Caki2 (cell line): Measurements from ENCODE around the gene RFX2. TPM values are rescaled to one million over a fixed set of nuclear protein-coding genes. Genes with fewer than 3 reads are reported as not detected.
A peak's percentile ranks its signal among the peaks of the same experiment; 100 is the strongest.
"Not testable (repeated sequence)": the region's sequence is repeated elsewhere in the genome, so short reads cannot be mapped to it uniquely, and the experiment has no call there.

Experiments
- DNase-seq: peaks from one replicate; pipeline ENCODE4 v3.0.0-alpha.2; 2015; ENCODE audit warnings: low read depth
- in situ Hi-C: cut with HindIII; loops from 2 replicates; pipeline ENCODE4 v1.10.0; 2016; ENCODE audit warnings: low sequenced_read_pairs, low pct_unique_long_range_greater_than_20kb, mixed read lengths
- total RNA-seq: library from RNA; depleted of rRNA; stranded (reverse); fragments of >200 nt; shearing (Covaris generic); gene quantifications from 2 replicates; pipeline ENCODE4 v1.2.3, GENCODE V29; 2014; ENCODE audit warnings: low replicate concordance

The RFX2 gene
- total RNA-seq, 1 experiment from 2014 or later = 2.0 TPM

GRCh38 chr19:6108721-6109633 lies 1.3 kb downstream of the RFX2 start:
- DNase-seq = no peak
- in situ Hi-C loops = no loop called here

- in situ Hi-C loops, DNase-seq: not testable (repeated sequence)
Observed at GRCh38 chr19:6106643-6107294, 3.5 kb downstream of the RFX2 start.

- in situ Hi-C loops = no loop called here
- DNase-seq = no peak
Observed at GRCh38 chr19:6105444-6105843, 4.9 kb downstream of the RFX2 start.

- no peak for DNase-seq
- in situ Hi-C loops = no loop called here
Observed at GRCh38 chr19:6103894-6104293, 6.4 kb downstream of the RFX2 start.

- in situ Hi-C loops = no loop called here
- no peak for DNase-seq
Observed at GRCh38 chr19:6103217-6103644, 7.1 kb downstream of the RFX2 start.

- in situ Hi-C loops = no loop called here
- no peak for DNase-seq
Observed at GRCh38 chr19:6101991-6102390, 8.3 kb downstream of the RFX2 start.

- in situ Hi-C loops = no loop called here
- no peak for DNase-seq
Observed at GRCh38 chr19:6101291-6101825, 8.9 kb downstream of the RFX2 start.

- DNase-seq = no peak
- in situ Hi-C loops = no loop called here
Observed at GRCh38 chr19:6100284-6100915, 9.9 kb downstream of the RFX2 start.

GRCh38 chr19:6099599-6099998 lies 10.7 kb downstream of the RFX2 start:
- in situ Hi-C loops = no loop called here
- DNase-seq = no peak

GRCh38 chr19:6099033-6099432 lies 11.3 kb downstream of the RFX2 start:
- in situ Hi-C loops = no loop called here
- no peak for DNase-seq

- no peak for DNase-seq
- in situ Hi-C loops = no loop called here
Observed at GRCh38 chr19:6098574-6098973, 11.7 kb downstream of the RFX2 start.

GRCh38 chr19:6097911-6098310 lies 12.4 kb downstream of the RFX2 start:
- no peak for DNase-seq
- in situ Hi-C loops = no loop called here

- DNase-seq = no peak
- in situ Hi-C loops = no loop called here
Observed at GRCh38 chr19:6095760-6096159, 14.5 kb downstream of the RFX2 start.

GRCh38 chr19:6092329-6093286 lies 17.7 kb downstream of the RFX2 start:
- in situ Hi-C loops = no loop called here

GRCh38 chr19:6091771-6092291 lies 18.5 kb downstream of the RFX2 start:
- DNase-seq = no peak
- in situ Hi-C loops = no loop called here

More at GRCh38 chr19:6092329-6093286, 17.7 kb downstream of the RFX2 start:
- DNase-seq = peak; percentile 88

GRCh38 chr19:6090634-6091033 lies 19.7 kb downstream of the RFX2 start:
- DNase-seq = no peak
- in situ Hi-C loops = no loop called here

GRCh38 chr19:6088602-6089049 lies 21.7 kb downstream of the RFX2 start:
- DNase-seq = no peak
- in situ Hi-C loops = no loop called here
